Left forelimb (tissue), 1 donor: Measurements from ENCODE around the gene TLE1.
A peak's percentile ranks its signal among the peaks of the same experiment; 100 is the strongest.
"Not testable (repeated sequence)": the region's sequence is repeated elsewhere in the genome, so short reads cannot be mapped to it uniquely, and the experiment has no call there.

Experiments
- DNase-seq: peaks from one replicate; pipeline ENCODE4 v3.0.0-alpha.2; 2018; ENCODE audit warnings: low spot score

The TLE1 gene

DNA sequence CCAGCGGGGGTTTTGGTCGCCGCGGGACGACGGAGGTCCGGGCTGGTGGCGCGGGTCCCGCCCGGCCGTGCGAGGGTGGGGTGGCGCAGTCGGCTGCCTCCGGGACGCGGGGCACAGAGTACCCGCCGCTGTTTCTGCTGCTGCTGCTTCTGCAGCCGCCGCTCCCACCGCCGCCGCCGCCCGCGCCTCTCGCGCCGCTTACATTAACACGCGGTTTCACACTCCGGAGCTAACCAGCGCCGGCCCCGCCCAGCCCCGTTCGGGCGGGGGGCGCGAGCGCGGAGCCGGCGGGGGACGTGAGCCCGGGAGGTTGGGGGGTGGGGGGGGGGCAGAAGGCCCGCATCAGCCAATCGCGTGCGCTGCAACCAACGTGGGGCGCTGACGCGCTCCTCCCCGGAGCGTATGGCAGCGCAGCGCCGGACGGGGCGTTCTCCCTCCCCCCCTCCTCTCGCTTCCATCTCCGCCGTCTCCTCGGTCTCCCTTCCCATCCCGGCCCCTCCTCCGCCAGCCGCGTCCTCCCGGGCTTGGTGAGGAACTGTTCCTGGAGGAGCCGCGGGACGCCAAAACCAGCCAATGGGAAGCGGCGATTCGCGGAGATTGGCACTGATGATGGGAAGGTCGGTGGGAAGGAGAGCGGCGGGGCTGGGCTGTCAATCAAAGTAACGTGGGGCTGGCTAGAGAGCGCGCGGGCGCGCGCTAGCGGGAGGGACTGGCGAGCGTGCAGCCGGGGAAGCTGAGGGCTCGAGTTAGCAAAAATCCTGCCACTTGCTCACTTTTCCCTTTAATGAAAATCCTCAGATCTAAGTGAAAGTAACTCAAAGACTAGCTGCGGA is at the start of gene TLE1:
TLE1 (minus strand) TSS at position 205 of the 833 bp plus-strand sequence. CDS start 1,307 bp downstream, outside the sequence.
- DNase-seq: peak; percentile 100

DNA sequence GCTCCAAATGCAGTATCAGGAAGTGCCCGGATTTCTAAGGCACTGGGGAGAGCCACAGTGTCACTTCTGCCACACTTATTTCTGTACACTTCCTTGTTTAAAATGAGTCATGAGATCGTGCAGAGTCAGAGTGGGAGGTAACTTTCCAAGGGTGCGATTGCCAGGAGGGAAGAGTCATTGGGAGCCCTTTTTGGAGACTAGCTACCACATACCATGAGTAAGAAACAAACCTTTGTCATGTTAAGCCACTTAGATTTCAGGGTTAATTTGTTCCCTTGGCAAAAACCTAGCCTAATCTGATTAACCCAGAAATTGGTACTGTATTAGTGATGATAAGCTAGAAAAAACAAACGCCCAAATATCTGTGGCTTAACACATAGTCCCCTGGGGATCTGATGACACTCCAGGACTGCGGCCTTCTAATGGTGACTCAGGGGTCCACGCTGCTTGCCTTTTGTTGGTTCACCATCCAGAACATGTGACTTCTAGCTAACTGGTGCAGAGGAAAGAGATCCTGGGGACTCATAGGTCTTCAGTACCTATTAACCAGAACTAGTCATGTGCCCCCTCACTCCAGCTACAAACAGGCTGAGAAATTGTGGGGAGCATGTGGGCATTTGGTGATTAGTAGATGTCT is 48.6 kb upstream of the TLE1 start:
- DNase-seq: no peak

DNA sequence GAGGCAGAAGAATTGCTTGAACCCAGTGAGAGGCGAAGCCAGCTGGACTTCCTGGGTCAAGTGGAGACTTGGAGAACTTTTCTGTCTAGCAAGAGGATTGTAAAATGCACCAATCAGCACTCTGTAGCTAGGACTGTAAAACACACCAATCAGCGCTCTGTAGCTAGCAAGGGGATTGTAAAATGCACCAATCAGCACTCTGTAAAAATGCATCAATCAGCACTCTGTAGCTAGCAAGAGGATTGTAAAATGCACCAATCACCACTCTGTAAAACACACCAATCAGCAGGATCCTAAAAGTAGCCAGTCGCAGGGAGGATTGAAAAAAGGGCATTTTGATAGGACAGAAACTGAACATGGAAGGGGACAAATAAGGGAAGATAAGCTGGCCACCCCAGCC is 41.2 kb upstream of the TLE1 start:
- DNase-seq: not testable (repeated sequence)

DNA sequence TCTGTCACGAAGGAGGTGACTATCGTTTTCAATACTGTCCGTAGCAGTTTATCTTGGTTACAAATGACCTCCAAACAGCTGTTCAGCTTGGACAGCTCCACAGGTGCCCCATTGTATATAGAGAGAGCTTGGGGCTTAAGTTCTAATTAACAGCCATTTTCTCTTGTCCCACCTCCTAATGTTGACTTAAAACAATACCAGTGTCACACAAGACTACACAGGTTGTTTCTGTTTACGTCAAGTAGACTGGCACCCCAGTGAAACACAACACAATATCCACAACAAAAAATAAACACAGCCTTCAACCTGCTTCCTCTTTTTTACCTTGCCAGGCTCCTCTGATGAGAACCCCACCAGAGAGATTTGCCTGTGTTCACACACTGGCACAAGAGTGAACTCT is 39.8 kb upstream of the TLE1 start:
- no peak for DNase-seq

DNA sequence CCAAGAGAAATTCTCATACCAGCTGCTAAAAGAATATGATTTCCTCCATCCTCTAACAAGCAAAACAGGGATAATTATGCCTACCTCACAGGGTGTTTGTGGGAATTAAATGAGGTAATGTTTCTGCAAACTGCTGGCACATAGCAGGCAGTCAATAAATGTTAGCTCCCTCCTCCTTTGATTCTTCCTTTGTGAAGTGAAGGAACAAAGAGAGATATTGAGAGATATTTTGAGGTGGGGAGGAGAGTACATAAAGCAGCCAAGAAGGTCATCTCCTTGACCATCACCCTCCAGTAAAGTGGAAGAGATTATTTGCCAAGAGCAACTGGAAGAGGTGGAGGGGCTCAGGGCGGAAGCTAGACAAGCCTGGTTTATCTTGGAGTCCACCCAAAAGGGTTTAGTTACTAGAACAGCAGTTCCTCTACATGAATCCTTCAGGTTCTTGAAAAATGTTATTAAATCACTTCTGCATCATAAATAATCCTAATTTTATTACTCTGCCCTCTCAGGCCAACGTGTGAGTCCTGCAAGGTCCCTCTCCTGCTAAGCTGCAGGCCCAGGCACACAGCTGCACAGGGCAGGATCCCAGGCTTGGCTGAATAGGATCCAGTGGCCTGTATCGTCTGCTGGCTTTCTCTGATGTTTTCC is 35.0 kb upstream of the TLE1 start:
- DNase-seq: no peak

DNA sequence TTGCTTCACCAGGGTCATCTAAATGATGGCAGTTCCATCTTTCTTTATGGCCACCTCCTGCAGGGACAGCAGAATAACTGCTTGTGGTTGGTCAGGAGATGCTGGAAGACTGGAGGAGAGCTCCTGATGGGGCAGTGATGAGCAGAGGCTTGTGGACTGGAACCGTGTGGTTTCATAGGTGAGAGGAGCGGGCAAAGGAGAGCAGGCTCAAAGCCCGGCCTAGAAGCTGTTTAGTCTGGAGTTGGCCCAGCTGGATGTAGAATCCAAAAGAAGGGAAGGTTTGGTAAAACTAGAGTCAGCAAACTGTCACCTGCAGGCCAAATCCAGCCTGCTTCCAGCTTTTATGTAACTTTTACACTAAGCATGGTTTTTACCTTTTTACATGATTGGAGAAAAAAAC is 32.9 kb upstream of the TLE1 start:
- DNase-seq: no peak

DNA sequence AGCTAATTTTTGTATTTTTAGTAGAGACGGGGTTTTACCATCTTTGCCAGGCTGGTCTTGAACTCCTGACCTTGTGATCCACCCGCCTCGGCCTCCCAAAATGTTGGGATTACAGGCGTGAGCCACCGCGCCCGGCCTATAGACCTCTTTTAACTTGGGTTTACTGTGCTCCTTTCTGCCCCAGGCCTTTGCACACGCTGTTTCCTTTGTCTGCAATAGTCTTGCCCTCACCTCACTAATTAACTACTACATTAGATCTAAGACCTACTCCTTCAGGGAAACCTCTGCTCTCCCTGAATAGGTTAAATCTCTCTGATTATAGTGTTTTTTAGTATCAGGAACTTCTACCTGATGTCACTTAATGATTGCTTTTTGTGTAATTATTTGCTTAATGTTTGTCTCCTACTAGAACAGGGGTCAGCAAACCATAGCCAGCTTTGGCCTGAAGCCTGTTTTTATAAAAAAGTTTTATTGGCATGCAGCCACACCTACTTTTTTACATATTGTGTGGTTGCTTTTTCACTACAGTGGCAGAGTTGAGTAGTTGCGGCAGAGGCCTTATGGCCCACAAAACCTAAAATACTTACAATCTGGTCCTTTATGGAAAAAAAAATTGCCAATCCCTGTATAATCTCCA is 31.2 kb upstream of the TLE1 start:
- no peak for DNase-seq

DNA sequence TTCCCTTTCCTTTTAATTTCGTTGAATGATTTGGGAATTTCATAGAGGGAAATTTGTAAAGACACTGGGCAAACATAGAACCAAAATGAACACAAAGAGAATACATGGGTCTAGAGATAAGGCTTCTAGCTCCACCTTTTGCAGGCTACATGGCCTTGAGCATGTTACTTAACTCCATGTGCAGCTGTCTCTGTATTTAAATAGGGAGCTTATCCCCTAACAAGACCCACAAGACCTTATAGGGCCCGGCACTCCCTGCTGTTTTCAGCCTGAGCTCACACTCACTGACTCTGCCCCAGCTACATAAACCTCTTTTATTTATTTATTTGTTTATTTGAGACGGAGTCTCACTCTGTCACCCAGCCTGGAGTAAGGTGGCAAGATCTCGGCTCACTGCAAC is 30.6 kb upstream of the TLE1 start:
- no peak for DNase-seq

DNA sequence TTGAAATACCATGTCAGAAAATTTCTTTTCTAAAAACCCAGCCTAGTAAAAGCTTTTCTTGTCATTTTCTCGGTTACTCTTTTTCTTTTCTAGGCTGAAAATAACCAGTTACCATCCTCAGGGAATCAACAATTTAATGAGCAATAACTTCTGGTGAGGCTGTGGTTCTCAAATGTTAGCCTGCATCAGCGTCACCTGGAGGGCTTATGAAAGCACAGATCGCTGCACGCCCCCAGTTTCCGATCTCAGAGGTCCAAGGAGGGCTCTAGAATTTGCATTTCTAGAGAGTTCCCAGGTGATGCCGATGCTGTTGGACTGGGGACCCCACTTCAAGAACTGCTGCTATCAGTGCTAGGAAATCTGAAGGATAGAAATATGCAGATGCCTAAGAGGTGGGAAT is 28.9 kb upstream of the TLE1 start:
- no peak for DNase-seq

DNA sequence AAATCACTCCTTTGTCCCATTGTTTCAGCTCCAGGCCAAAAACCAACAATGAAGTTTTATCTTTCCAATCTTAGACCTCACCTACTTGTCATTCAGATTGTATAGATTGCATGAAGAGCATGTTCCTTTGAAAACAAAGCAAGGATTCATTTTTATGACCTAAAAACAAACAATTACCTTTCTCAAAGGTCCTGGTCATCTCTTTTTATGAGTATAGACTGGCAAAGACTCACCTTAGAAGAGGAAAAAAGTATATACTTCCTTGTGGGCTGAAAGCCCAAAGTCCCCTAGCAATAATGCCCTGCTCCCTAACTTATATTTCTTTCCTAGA is 28.4 kb upstream of the TLE1 start:
- DNase-seq: no peak

DNA sequence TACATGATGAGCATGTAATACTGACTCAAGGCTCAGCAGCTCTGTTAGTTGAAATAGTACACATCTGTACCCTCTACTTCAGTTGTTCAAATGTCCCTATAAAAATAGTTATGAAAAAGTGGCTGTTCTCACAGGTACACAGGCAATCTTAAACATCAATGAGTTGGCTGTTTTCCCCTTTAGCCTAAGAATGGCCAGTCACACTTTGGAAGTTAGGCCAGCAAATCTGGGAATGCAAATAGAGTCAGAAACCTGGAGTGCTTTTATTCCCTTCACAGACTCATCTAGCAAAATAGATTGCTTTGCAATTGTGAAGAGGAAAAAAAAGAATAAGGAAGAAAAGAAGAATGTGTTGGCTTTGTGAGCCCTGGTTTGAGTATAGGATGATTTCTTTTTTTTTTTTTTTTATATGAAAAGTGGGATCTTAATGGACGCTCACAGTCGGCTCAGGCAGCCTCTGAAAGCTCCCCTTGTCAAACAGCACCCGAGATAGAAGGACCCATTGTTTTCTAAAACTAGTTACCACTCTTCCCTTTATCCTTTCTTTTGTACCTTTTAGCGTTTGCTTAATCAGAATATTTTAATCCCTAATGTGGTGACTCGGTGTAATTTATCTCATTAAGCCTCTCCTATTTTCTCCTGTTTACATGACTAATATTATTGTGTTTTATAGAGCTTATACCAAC is 27.9 kb upstream of the TLE1 start:
- no peak for DNase-seq

DNA sequence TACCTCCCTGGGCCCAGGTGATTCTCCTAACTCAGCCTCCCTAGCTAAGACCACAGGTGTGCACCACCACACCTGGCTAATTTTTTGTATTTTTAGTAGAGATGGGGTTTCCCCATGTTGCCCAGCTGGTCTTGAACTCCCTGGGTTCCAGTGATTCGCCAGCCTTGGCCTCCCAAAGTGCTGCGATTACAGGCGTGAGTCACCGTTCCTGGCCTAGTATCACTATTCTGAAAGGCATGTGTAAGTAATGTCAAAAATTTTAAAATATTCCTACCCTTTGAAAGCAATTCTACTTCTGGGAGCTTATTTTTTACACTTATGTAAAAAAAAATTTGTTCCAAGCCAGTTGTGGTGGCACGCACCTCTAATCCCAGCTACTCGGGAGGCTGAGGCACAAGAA is 27.1 kb upstream of the TLE1 start:
- no peak for DNase-seq

DNA sequence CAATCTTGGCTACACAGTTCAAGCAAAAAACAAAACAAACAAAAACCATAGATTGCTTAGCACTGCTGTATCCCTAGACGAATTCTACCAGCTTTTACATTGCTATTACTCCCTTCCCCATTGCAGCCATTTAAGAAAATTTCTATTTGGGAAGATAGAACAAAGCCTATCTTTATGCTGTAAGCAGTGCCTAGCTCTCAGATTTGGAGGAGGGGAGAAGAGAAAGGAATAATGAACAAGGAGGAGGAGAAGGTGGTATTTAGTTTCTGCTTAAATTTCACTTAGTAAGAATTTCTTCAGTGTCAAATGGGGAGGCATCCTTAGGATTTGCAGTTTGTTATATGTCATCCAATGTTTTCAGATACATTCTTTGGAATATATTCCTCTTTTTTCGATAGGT is 16.2 kb upstream of the TLE1 start:
- DNase-seq: no peak

DNA sequence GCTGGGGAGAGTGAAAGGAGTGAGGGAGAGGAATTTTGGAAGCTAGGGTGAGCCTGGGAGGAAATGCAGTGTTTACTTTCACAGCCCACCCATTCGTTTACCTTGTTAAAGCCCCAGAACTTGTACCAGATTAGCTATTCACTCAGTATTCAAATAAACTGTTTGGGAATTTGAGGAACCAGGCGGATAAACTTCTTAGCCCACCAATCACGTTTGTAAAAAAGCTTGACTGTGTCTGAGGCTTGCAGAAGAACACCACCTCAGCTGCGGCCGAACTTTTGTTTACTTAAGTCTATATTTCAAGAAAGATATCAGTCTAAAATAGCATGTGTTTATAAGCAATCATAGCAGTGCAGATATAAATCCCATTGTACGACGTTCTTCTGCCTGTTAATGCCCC is 5.2 kb upstream of the TLE1 start:
- DNase-seq: no peak

DNA sequence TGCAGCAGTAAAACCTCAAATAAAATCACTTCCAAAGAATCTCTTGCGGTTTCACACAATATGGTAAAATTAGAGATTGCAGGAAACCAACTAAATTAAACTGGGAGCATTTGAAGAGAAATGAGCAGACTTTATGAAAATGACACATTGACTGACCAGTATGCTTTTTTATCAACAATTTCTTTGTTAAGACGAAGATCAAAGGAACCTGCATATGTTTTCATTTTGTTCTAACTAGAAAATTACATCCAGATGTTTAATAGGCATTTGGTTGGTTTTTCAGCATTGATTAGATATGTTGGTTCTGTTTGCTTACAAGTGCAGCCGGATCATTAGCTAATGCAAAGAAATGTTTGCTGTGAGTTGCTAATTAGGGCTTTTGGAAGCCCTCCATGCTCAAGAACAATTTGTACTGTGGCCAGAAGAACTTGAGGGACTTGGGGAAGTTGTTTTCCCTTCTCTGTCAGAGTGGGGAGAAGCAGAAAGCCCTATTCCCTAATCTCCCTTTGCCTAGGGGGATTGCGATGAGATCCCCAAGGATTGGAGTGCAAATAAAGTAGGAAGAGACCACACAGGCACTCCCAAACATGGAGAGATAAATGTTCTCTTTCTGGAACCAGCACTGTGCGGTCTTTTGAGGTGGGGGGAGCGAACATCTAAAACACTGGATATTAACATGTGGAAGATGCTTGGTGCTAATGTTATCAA is 4.5 kb upstream of the TLE1 start:
- no peak for DNase-seq

DNA sequence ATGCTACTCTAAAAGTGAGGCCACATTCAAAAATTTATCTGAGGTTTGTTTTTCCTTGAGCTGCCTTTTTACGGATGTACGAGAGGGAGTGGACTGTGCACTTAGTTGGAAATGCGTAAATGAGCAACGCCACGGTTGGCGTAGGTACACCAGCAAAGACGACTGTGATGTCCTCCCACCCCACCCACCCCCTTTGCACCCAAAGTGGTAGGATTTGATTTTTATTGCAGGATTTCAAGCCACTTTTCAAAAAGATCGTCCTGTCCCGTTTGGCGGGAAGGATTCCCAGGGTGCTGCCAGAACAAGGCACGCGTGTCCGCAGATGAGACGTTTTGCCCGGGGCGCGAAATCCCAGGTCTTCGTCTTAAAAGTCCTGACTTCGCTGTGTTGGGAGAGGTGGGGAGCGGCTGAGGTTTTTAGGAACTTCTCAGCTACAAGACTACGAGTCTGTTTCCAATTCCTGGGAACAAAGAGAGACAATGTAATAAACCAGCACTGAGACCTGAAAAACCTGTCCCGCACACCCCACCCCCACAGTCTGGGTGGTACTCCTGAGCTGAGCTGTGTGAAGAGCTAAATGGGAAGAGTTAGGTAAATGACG is 1.0 kb upstream of the TLE1 start:
- no peak for DNase-seq

DNA sequence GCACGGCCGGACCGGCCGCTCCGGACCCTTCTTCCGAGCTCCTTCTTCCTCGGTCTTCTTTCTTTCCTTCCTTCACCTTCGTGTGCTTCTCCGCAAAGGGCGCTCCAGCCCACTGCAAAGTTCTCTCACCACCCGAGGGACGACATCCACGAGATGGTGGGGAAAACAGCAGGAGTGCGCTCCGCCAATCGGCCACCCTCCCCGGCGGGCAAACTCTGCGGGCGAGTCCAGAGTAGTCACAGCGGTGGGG is 329 bp downstream of the TLE1 start:
- DNase-seq: not testable (repeated sequence)

DNA sequence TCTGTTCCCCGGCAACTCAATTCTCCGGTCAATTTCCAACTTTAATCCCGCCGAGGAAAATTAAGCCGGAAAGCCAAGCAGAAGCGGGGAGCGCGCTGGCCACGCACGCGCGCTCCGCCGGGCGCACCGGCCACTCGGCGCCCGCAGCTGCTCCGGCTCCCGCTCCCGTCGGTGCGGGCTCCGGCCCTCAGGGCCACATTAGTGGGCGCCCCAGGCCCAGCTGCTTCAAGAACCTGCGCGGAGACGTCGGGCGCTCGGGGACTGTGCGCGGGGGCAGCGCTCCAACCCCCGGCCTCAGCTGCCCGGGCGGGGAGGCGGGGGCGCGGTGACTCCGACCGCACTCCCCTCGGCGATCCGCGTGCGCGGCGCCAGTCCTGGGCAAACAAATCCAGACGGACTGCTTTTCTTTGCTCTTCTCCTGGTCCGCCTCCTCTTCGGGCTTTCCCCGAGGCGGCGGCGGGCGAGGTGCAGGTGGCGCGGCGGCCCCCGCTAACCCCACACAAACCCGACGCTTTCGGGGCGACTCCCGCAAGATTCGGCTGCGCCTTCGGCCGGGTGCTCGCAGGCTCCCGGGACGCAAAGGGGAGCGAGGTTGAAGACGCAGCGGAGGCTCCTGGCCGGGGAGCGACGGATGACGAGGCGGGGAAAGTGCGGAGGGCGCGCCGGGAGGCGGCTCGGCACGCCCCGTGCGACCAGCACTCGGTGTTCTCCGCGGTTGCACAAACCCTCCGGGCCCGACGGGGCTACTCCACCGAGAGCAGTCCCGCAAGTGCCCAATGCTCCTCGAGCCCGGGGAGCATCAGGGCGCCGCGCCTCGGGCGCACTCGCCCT is 870 bp downstream of the TLE1 start:
- DNase-seq: peak; percentile 81

DNA sequence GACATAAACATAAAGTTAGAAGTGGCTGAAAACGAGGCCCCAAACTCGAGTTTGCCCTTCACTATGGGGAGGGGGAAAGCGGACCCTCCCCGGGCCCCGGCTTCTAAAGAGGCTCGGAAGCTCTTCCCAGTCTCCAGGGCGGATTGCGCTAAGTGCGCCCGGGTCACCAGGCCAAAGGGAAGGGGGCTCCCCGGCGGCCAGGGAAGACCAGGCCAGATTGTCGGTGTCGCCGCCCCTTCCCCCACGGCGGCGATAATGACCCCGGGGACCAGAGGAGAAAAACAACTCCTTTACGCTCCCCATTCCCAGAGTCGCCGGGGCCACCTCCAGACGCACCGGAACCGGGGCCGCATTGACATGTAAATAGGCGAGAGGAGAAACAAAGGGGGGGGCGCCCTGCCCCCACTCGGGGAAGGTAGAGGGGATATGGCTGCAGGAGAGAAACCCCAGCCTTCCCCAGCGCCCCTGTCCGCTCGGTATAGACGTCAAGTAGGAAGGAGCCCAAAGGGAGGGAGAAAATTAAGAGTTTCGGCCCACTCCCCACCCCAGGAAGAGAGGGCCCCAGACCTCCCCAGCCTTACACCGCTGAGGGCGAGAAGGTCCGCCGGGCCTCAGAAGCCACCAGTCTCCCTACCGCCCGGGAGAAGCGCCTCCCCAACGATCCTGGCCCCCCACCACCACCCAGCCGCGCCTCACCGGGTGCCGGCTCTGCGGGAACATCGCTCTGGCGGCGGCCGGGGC is 1.7 kb downstream of the TLE1 start:
- peak; percentile 78 for DNase-seq
